Measurements from ENCODE around the gene HEATR1.

The HEATR1 gene

DNA sequence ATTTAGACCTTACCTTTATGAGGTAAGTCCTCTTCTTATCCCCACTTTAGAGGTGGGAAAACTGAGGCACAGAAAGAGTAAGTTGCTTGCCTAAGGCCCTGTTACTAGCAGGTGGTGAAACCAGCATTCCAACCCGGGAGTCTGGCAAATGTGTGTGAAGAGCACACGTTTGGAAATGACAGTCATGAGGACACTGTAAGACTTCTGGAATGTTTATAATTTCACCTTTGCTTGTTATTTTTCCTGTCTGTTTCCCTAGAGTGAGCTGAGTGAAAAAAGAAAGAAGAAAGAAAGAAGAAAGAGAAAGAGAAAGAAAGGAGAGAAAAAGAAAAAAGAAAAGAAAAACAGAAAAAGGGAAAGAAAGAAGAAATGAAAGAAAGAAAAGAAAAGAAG lies 101.7 kb downstream of the HEATR1 start (continued):
- TF ChIP-seq ZNF211 (tag by site-specific recombination; IDR thresholded peaks at IDR 0.05; ENCODE audit: low read depth) (no peak), ZNF747 (tag by site-specific recombination; IDR thresholded peaks at IDR 0.05) (no peak), BCL11A (tag by site-specific recombination; IDR thresholded peaks at IDR 0.05; ENCODE audit: low read depth) (no peak), ZNF600 (tag by site-specific recombination; IDR thresholded peaks at IDR 0.05) (no peak), BCL11B (tag by site-specific recombination; IDR thresholded peaks at IDR 0.05; ENCODE audit: low read depth) (no peak), ZNF169 (tag by site-specific recombination; IDR thresholded peaks at IDR 0.05) (no peak), OSR2 (tag by site-specific recombination; IDR thresholded peaks at IDR 0.05) (no peak)

DNA sequence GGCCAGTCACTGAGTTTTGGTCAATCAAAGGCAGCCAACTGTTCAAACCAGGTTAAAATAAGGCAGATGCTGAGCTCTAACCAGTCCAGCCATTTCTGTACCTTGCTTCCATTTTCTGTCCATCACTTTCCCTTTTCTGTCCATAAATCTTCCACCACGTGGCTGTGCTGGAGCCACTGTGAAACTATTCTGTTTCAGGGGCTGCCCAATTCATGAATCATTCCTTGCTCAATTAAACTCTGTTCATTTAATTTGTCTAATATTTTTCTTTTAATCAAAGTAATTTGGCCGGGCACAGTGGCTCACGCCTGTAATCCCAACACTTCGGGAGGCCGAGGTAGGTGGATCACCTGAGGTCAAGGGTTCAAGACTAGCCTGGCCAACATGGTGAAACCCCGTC lies 103.2 kb downstream of the HEATR1 start:
- H3K4me3 ChIP-seq (ENCODE audit: low read depth, low read length): no peak overlapping the region
- no peaks in the 10 kb centered on the region for H3K36me3 ChIP-seq (ENCODE audit: control insufficient read depth in 2 of 2, insufficient read depth in 1 of 2, low read length in 2 of 2)
- POLR2A ChIA-PET: interaction anchor here (1.0 kb wide), 1 partner anchor 17 kb away, joined by 3 read pairs; no protein-coding TSS in a partner anchor
- CTCF ChIA-PET: interaction anchor here (0.6 to 0.9 kb wide), 3 partner anchors 207 to 410 kb away, joined by 4 read pairs; no protein-coding TSS in a partner anchor
- no peaks in the 10 kb centered on the region for H3K9me3 ChIP-seq (ENCODE audit: control insufficient read depth, insufficient read depth, low read depth, low read length)
- H3K27ac ChIP-seq (ENCODE audit: extremely low read depth, low read depth, low read length): no peak overlapping the region
- H3K4me1 ChIP-seq (ENCODE audit: control insufficient read depth, insufficient read depth, low read length): peaks cover 6% of the 10 kb centered on the region; the same call in 1 of the 2 replicates
- TF ChIP-seq ZNF2 (tag by site-specific recombination; IDR thresholded peaks at IDR 0.05) (no peak), ZNF248 (tag by site-specific recombination; IDR thresholded peaks at IDR 0.05) (no peak), ZNF585B (tag by site-specific recombination; IDR thresholded peaks at IDR 0.05) (no peak), ZNF549 (tag by site-specific recombination; IDR thresholded peaks at IDR 0.05) (peak; percentile 95), ZBTB20 (tag by site-specific recombination; IDR thresholded peaks at IDR 0.05) (no peak)

Measured in HEK293 (cell line).